Astrocyte of the spinal cord (primary cell): ENCODE measurements around the gene ZCCHC12.

Experiments used
- DNase-seq: peaks from one replicate; pipeline ENCODE4 v3.0.0; 2011; ENCODE audit warnings: low read depth, low spot score
- H3K4me3 ChIP-seq: 2 replicates; pipeline ENCODE4 v1.5.1; 2011; ENCODE audit warnings: low read depth, mild to moderate bottlenecking, low read length, moderate library complexity
- in situ Hi-C: cut with HindIII; loops from 2 replicates; pipeline ENCODE4 v1.10.0; 2017; ENCODE audit warnings: low sequenced_read_pairs
- TF ChIP-seq, protein P1 (sequence below): IDR thresholded peaks from 2 replicates; pipeline ENCODE4 v1.5.1; 2012; ENCODE audit warnings: low read depth, mild to moderate bottlenecking, low read length, inconsistent platforms

The ZCCHC12 gene

DNA sequence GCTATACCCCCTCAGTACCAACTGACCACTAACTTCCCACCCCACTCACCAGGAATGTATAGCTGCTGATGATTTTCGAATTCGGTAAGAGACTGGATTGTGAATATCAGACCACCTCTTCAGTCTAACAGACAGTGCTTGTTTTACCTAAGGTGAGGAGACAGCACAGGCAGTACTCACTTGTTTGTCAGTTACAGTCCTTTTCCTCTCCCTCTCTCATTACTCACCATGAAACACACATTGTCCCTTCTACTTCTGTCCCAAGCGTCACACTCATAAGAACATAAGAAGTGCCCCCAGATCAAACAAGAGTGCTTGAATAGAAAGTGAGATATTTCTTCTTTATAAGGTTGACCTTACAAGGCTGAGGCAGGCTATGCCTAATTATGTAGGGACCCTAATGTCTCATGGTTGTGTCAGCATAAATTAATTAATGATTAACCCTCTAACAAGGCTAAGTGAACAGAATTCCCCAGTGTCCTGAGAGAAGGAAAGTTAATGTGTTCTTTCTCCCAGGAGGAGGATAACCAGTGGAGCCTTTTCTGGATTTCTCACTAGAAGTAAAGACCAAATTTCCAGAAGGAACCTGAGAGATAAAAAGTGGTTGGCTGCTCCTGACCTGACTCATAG lies 32.2 kb downstream of the ZCCHC12 start:
- no peak overlapping the region for H3K4me3 ChIP-seq
- TF ChIP-seq, protein P1, sequence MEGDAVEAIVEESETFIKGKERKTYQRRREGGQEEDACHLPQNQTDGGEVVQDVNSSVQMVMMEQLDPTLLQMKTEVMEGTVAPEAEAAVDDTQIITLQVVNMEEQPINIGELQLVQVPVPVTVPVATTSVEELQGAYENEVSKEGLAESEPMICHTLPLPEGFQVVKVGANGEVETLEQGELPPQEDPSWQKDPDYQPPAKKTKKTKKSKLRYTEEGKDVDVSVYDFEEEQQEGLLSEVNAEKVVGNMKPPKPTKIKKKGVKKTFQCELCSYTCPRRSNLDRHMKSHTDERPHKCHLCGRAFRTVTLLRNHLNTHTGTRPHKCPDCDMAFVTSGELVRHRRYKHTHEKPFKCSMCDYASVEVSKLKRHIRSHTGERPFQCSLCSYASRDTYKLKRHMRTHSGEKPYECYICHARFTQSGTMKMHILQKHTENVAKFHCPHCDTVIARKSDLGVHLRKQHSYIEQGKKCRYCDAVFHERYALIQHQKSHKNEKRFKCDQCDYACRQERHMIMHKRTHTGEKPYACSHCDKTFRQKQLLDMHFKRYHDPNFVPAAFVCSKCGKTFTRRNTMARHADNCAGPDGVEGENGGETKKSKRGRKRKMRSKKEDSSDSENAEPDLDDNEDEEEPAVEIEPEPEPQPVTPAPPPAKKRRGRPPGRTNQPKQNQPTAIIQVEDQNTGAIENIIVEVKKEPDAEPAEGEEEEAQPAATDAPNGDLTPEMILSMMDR = no peak
- in situ Hi-C loops = no loop called here
- DNase-seq = no peak

DNA sequence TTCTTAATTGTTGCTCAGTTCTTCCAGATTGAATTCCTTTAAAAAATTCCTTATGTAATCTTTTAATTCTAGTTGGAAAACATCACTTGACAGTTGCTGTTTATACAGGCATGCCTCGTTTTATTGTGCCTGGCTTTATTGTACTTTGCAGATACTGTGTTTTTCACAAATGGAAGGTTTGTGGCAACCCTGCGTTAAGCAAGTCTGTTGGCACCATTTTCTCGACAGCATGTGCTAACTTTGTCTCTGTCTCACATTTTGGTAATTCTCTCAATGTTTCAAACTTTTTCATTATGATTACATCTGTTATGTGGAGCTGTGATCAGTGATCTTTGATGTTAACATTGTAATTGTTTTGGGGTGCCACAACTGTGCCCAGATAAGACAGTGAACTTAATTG lies 33.4 kb downstream of the ZCCHC12 start:
- no peak overlapping the region for H3K4me3 ChIP-seq
- DNase-seq = no peak
- TF ChIP-seq, protein P1 = no peak
- in situ Hi-C loops = no loop called here

DNA sequence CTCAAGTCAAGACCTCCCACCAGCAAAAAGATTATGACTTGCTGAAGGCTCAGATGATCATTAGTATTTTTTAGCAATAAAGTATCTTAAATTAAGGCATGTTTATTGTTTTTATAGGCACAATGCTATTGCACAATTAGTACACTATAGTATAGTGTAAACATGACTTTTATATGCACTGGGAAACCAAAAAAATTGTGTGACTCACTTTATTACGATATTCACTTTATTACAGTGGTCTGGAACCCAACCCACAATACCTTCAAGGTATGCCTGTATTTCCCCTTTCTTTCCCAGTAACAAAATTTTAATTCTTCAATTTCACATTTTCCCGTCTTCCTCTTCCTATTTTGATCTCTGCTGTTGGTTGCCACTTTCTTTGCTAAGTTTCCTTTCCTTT lies 37.7 kb downstream of the ZCCHC12 start:
- no peak for DNase-seq
- H3K4me3 ChIP-seq = no peak overlapping the region
- in situ Hi-C loops = no loop called here
- TF ChIP-seq, protein P1 = no peak

DNA sequence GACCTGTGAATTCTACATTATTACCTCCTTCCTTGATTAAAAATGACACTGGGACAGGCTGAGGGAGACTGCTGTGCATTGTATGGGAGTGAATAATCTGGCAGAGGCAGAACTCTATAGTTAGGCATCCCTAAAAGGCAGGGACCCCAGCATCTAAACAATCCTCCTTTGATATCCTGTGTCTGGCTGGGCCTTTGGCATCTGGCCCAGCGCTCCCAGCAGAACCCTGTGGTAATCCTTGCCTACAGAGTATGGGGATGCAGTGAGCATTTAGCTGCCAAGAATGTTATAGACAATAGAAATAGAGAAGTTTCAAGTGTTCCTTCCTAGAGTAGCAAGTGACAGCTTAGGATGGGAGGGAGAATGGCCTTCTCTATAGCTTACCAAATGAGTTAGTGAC lies 38.5 kb downstream of the ZCCHC12 start:
- H3K4me3 ChIP-seq = no peak overlapping the region
- in situ Hi-C loops = no loop called here
- TF ChIP-seq, protein P1 = no peak
- no peak for DNase-seq

DNA sequence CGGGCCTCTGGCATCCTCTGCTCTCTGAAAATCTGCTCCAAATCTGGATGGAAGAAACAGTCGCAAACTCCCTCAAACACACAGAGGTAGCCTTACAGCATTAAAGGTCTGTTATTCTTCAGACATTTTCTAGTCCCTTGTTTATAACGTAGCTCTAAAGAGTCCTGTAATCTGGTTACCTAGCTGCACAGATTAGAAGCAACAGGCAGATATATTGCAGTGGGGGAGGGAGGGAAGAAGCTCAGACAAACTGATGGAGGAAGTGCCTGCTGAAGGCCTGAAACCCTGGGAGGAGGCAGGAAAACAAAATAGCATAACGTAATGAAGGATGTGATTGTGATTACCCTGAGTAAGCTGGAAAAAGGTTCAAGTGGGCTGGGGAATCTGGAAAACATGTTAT lies 39.4 kb downstream of the ZCCHC12 start:
- in situ Hi-C loops = no loop called here
- TF ChIP-seq, protein P1 = no peak
- DNase-seq = no peak
- H3K4me3 ChIP-seq = no peak overlapping the region

DNA sequence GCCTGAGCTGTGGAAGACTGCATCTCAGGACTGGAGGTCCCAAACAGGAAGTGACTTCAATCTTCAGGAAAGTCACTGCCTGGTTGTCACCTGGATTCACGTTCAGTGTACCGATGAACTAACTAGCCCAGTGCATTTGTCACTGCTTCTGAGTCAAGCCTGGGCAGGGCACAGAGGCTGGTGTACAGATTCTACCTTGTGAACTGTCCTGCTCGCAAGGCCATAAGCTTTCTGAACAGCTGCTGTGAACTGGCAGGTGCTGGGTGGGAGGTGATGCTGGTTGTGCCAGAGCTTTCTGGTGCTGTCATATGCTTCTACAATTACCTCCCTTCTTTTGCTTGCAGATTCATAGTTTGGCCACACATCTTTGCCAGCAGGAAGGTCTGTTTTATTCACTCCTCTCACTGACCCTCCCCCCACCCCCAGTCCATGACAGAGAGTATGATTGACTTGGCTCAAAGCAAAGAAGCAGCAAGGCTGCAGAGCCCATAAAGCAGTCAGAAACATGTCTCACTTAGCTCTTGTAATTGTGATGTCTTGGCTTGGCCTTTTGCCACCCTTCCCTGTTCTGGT lies 40.5 kb downstream of the ZCCHC12 start:
- TF ChIP-seq, protein P1 = no peak
- in situ Hi-C loops = no loop called here
- no peak for DNase-seq
- no peak overlapping the region for H3K4me3 ChIP-seq
